ENCODE data around the gene RABGAP1L. TPM values are rescaled to one million over a fixed set of nuclear protein-coding genes. Genes with fewer than 3 reads are reported as not detected.

Gene RABGAP1L
- total and polyA plus RNA-seq, 2 donors (not counting 3 experiments of a cell fraction or from before 2014, with no cell fraction given), result 6.4 to 22.2 TPM

DNA sequence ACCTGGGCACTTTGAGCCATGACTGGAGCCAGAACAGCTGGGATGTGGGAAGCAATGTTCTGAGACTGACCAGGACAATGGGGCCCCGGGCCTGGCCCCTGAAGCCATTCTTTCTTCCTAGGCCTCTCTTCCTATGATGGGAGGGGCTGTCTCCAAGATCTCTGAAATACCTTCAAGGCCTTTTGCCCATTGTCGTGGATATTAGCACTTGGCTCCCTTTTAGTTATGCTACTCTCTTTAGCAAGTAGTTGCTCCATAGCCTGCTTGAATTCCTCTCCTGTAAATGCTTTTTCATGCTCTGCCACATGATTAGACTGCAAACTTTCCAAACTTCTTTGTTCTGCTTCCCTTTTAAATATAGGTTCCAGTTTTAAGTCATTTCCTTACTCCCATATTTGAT lies 577.5 kb downstream of the RABGAP1L start:
- dilution Hi-C loops (cut with MboI; ENCODE audit: extremely low pct_ligation_motif_present, low sequenced_read_pairs), result no loop called here
- DNase-seq (ENCODE audit: low read depth, low spot score) (no peak), FAIRE-seq (no peak)
- CTCF ChIA-PET, result interaction anchor here (1.5 kb wide), 2 partner anchors 10 to 475 kb away, joined by 5 to 6 read pairs; no protein-coding TSS in a partner anchor
- Histone ChIP-seq H3K4me1 (ENCODE audit: control insufficient read depth, extremely low read depth, insufficient read depth, low read length) (no peaks in the 10 kb centered on the region), H3K79me2 (ENCODE audit: control insufficient read depth, insufficient read depth, low read length) (no peaks in the 10 kb centered on the region), H4K20me1 (replicated peaks; ENCODE audit: control insufficient read depth, extremely low read depth, insufficient read depth, low read length) (no peaks in the 10 kb centered on the region), H2AFZ (ENCODE audit: low read depth, low read length) (no peak overlapping the region), H3K9me1 (replicated peaks; ENCODE audit: control insufficient read depth, extremely low read depth, insufficient read depth, low read length) (no peaks in the 10 kb centered on the region), H3K9ac (replicated peaks; ENCODE audit: extremely low read depth, insufficient read depth, low read length) (no peak overlapping the region), H3K4me3 (replicated peaks in 1 of 3; ENCODE audit: insufficient read depth in 1 of 3, low read depth in 1 of 3, low read length in 3 of 3) (no peak overlapping the region), H3K36me3 (ENCODE audit: control insufficient read depth in 2 of 2, extremely low read depth in 1 of 2, insufficient read depth in 2 of 2, low read length in 2 of 2) (no peaks in the 10 kb centered on the region), H3K27me3 (ENCODE audit: control insufficient read depth in 2 of 2, insufficient read depth in 2 of 2, low read length in 2 of 2) (no peaks in the 10 kb centered on the region), H3K27ac (ENCODE audit: insufficient read depth, low read depth, low read length) (no peak overlapping the region), H3K4me2 (ENCODE audit: insufficient read depth, low read length) (no peak overlapping the region), H3K9me3 (replicated peaks; ENCODE audit: control insufficient read depth, insufficient read depth, low read length) (no peaks in the 10 kb centered on the region)
- POLR2A ChIA-PET, result no interaction called here
- intact Hi-C loops (cut with micrococcal nuclease), result no loop called here
- BruUV-seq (replicated peaks), result no TSS peak
- TF ChIP-seq MAX (IDR thresholded peaks at IDR 0.05; ENCODE audit: insufficient read depth, insufficient read length) (no peak), POLR2A (IDR thresholded peaks at IDR 0.05; ENCODE audit: low read depth, low read length) (no peak), JUN (IDR thresholded peaks at IDR 0.05; ENCODE audit: borderline replicate concordance, insufficient read depth, insufficient read length, low read depth) (no peak), MYC (IDR thresholded peaks at IDR 0.05; ENCODE audit: low read depth, low read length) (no peak)

DNA sequence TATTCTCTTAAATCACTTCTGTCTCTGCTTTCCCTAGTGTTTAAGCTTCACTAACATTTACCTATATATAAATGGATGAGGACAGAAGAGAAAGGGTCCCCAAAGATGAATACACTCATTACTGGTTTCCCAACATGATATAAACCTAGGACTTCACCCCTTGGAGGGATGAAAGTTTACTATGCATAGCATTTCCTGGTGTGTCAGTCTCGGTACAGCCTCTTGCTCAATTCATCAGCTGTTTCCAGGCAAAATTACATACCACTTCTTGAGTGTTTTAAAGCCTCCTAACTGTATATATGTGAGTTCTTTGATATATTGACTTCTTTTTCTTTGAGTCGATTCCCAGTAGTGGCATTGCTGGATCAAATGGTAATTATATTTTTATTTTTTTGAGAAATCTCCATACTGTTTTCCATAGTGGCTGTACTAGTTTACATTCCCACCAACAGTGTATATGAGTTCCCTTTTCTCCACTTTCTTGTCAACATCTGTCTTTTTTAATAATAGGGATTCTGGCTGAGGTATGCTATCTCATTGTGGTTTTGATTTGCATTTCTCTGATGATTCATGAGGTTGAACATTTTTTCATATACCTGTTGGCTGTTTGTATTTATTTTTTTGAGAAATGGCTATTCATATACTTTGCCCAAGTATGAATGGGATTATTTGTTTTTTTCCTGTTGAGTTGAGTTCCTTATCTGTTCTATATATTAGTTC lies 581.1 kb downstream of the RABGAP1L start:
- Histone ChIP-seq H3K4me3 (replicated peaks in 1 of 3; ENCODE audit: insufficient read depth in 1 of 3, low read depth in 1 of 3, low read length in 3 of 3) (no peak overlapping the region), H3K79me2 (ENCODE audit: control insufficient read depth, insufficient read depth, low read length) (no peaks in the 10 kb centered on the region), H3K4me2 (ENCODE audit: insufficient read depth, low read length) (no peak overlapping the region), H2AFZ (ENCODE audit: low read depth, low read length) (no peak overlapping the region), H3K9me3 (replicated peaks; ENCODE audit: control insufficient read depth, insufficient read depth, low read length) (no peaks in the 10 kb centered on the region), H3K9ac (replicated peaks; ENCODE audit: extremely low read depth, insufficient read depth, low read length) (no peak overlapping the region), H3K27ac (ENCODE audit: insufficient read depth, low read depth, low read length) (no peak overlapping the region), H3K36me3 (ENCODE audit: control insufficient read depth in 2 of 2, extremely low read depth in 1 of 2, insufficient read depth in 2 of 2, low read length in 2 of 2) (no peaks in the 10 kb centered on the region), H4K20me1 (replicated peaks; ENCODE audit: control insufficient read depth, extremely low read depth, insufficient read depth, low read length) (no peaks in the 10 kb centered on the region), H3K9me1 (replicated peaks; ENCODE audit: control insufficient read depth, extremely low read depth, insufficient read depth, low read length) (no peaks in the 10 kb centered on the region), H3K4me1 (ENCODE audit: control insufficient read depth, extremely low read depth, insufficient read depth, low read length) (no peaks in the 10 kb centered on the region), H3K27me3 (ENCODE audit: control insufficient read depth in 2 of 2, insufficient read depth in 2 of 2, low read length in 2 of 2) (no peaks in the 10 kb centered on the region)
- TF ChIP-seq FOS (IDR thresholded peaks at IDR 0.05; ENCODE audit: borderline replicate concordance, insufficient read depth, low read length) (no peak), JUN (IDR thresholded peaks at IDR 0.05; ENCODE audit: borderline replicate concordance, insufficient read depth, insufficient read length, low read depth) (no peak), MAX (IDR thresholded peaks at IDR 0.05; ENCODE audit: insufficient read depth, insufficient read length) (no peak), GATA2 (IDR thresholded peaks at IDR 0.05; ENCODE audit: insufficient read depth, insufficient read length, low read depth, low read length) (no peak), POLR2A (IDR thresholded peaks at IDR 0.05; ENCODE audit: low read depth, low read length) (no peak), MYC (IDR thresholded peaks at IDR 0.05; ENCODE audit: low read depth, low read length) (no peak), EZH2 (IDR thresholded peaks at IDR 0.05; ENCODE audit: borderline replicate concordance, low read depth, low read length, severe bottlenecking) (no peak), POLR2AphosphoS5 (IDR thresholded peaks at IDR 0.05; ENCODE audit: insufficient read depth, low read depth, low read length) (no peak)
- TF ChIP-seq, protein P1, sequence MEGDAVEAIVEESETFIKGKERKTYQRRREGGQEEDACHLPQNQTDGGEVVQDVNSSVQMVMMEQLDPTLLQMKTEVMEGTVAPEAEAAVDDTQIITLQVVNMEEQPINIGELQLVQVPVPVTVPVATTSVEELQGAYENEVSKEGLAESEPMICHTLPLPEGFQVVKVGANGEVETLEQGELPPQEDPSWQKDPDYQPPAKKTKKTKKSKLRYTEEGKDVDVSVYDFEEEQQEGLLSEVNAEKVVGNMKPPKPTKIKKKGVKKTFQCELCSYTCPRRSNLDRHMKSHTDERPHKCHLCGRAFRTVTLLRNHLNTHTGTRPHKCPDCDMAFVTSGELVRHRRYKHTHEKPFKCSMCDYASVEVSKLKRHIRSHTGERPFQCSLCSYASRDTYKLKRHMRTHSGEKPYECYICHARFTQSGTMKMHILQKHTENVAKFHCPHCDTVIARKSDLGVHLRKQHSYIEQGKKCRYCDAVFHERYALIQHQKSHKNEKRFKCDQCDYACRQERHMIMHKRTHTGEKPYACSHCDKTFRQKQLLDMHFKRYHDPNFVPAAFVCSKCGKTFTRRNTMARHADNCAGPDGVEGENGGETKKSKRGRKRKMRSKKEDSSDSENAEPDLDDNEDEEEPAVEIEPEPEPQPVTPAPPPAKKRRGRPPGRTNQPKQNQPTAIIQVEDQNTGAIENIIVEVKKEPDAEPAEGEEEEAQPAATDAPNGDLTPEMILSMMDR (IDR thresholded peaks at IDR 0.05; ENCODE audit: extremely low read depth in 1 of 2, insufficient read depth in 1 of 2, low read depth in 1 of 2, low read length in 2 of 2), result no peak
- no TSS peak for BruUV-seq (replicated peaks)
- CTCF ChIA-PET, result interaction anchor here (2.4 to 11.4 kb wide), 2 partner anchors 14 to 478 kb away, joined by 10 to 279 read pairs; no protein-coding TSS in a partner anchor
- dilution Hi-C loops (cut with MboI; ENCODE audit: extremely low pct_ligation_motif_present, low sequenced_read_pairs) (no loop called here), intact Hi-C loops (cut with micrococcal nuclease) (loop anchor here (5.0 kb wide), 1 partner anchor 1998 kb away; no protein-coding TSS in a partner anchor)
- FAIRE-seq, result no peak
- POLR2A ChIA-PET, result interaction anchor here (0.6 kb wide), 1 partner anchor 131 kb away, joined by 3 read pairs; no protein-coding TSS in a partner anchor
- no peak for DNase-seq (ENCODE audit: low read depth, low spot score)

Measured in endothelial cell of umbilical vein (primary cell).